SK-N-SH (cell line): Measurements from ENCODE around the gene MYO10. TPM values are rescaled to one million over a fixed set of nuclear protein-coding genes. Genes with fewer than 3 reads are reported as not detected.

Experiments
- CTCF ChIA-PET: fragments of 300-600, 350-600 bp; formaldehyde crosslinking; extraction: SDS; loops from one replicate; lab custom pipeline; 2021; lab: Yijun Ruan, JAX
- POLR2A ChIA-PET: fragments of 350-600 bp; sonication (Branson Sonifier 250); formaldehyde crosslinking; extraction: SDS; loops from one replicate; lab custom pipeline; 2020; ENCODE audit warnings: antibody characterized with exemption, inconsistent platforms; lab: Yijun Ruan, JAX
- DNase-seq: peaks from one replicate; pipeline ENCODE4 v3.0.0; 2012
- H2AFZ ChIP-seq: fragments of 200-600 bp; sonication (generic); 2 replicates; pipeline ENCODE4 v1.8.1; 2016; ENCODE audit warnings: antibody characterized with exemption, mild to moderate bottlenecking, low read depth
- H3F3A ChIP-seq: fragments of 200-600 bp; sonication (generic); replicated peaks from 2 replicates; pipeline ENCODE3; 2016; ENCODE audit warnings: antibody characterized with exemption, mild to moderate bottlenecking; ENCODE audit not compliant: insufficient read depth
- H3K27ac ChIP-seq, 2 experiments: fragments of 200-500 bp in 1 of 2; fragments of 200-600 bp in 1 of 2; sonication (Bioruptor generic) in 1 of 2; sonication (generic), shearing (Covaris generic) in 1 of 2; 2 replicates each; pipeline versions ENCODE4 v1.5.1 to v1.6.1; 2014 to 2016; ENCODE audit warnings: low read depth in 2 of 2, inconsistent platforms in 1 of 2, low read length in 1 of 2, mild to moderate bottlenecking in 1 of 2, mixed read lengths in 1 of 2
- H3K27me3 ChIP-seq: fragments of 200-600 bp; sonication (generic), shearing (Covaris generic); 2 replicates; pipeline ENCODE4 v1.6.1; 2016; ENCODE audit warnings: mixed run types; ENCODE audit not compliant: insufficient read depth
- H3K36me3 ChIP-seq, 2 experiments: fragments of 200-500 bp in 1 of 2; fragments of 200-600 bp in 1 of 2; sonication (Bioruptor generic) in 1 of 2; sonication (generic) in 1 of 2; replicated peaks in 1 of 2; 2 replicates each; pipeline versions ENCODE3 to v1.5.1; 2014 to 2016; ENCODE audit warnings: low read length in 1 of 2, mild to moderate bottlenecking in 1 of 2; ENCODE audit not compliant: insufficient read depth in 2 of 2, control insufficient read depth in 1 of 2
- H3K4me1 ChIP-seq, 2 experiments: fragments of 200-500 bp in 1 of 2; fragments of 200-600 bp in 1 of 2; sonication (Bioruptor generic) in 1 of 2; sonication (generic), shearing (Covaris generic) in 1 of 2; 2 replicates each; pipeline versions ENCODE4 v1.5.1 to v1.6.1; 2014 to 2016; ENCODE audit warnings: low read depth in 1 of 2, low read length in 1 of 2, mixed run types in 1 of 2; ENCODE audit not compliant: insufficient read depth in 2 of 2, control insufficient read depth in 1 of 2
- H3K4me2 ChIP-seq: fragments of 200-600 bp; sonication (generic), shearing (Covaris generic); 2 replicates; pipeline ENCODE4 v1.6.1; 2017; ENCODE audit warnings: mixed run types
- H3K4me3 ChIP-seq, 2 experiments: fragments of 200-500 bp in 1 of 2; fragments of 200-600 bp in 1 of 2; sonication (Bioruptor generic) in 1 of 2; sonication (generic), shearing (Covaris generic) in 1 of 2; 2 replicates each; pipeline versions ENCODE4 v1.5.1 to v1.8.1; 2014 to 2016; ENCODE audit warnings: low read depth in 2 of 2, inconsistent platforms in 1 of 2, low read length in 1 of 2, mild to moderate bottlenecking in 1 of 2, mixed read lengths in 1 of 2, moderate library complexity in 1 of 2
- H3K79me2 ChIP-seq: fragments of 200-600 bp; sonication (generic); 2 replicates; pipeline ENCODE4 v1.8.1; 2017; ENCODE audit warnings: mild to moderate bottlenecking; ENCODE audit not compliant: insufficient read depth
- H3K9ac ChIP-seq: fragments of 200-600 bp; sonication (generic); 2 replicates; pipeline ENCODE4 v1.6.1; 2017; ENCODE audit warnings: mixed run types
- H3K9me2 ChIP-seq: fragments of 200-600 bp; sonication (generic); 2 replicates; pipeline ENCODE4 v1.6.1; 2017; ENCODE audit warnings: mixed run types
- H3K9me3 ChIP-seq: fragments of 200-600 bp; sonication (generic); 2 replicates; pipeline ENCODE4 v1.6.1; 2017; ENCODE audit warnings: mixed run types, mild to moderate bottlenecking, moderate library complexity
- H4K20me1 ChIP-seq: fragments of 200-600 bp; sonication (generic); 2 replicates; pipeline ENCODE4 v1.6.1; 2017; ENCODE audit warnings: mild to moderate bottlenecking, mixed run types; ENCODE audit not compliant: insufficient read depth
- CHD2 ChIP-seq: fragments of 150-350 bp; IDR thresholded peaks from 2 replicates; pipeline ENCODE4 v1.6.1; 2018; ENCODE audit warnings: low read length; ENCODE audit not compliant: partially characterized antibody
- ELF1 ChIP-seq: IDR thresholded peaks from 2 replicates; pipeline ENCODE4 v1.4.0; 2012
- EZH2phosphoT487 ChIP-seq: fragments of 200-600 bp; sonication (generic); IDR thresholded peaks from 2 replicates; pipeline ENCODE4 v1.6.1; 2017; ENCODE audit warnings: low read depth, mixed run types, mild to moderate bottlenecking, antibody characterized with exemption, moderate library complexity, borderline replicate concordance
- FOXJ3 ChIP-seq: sonication (generic); formaldehyde crosslinking; IDR thresholded peaks from 2 replicates; pipeline ENCODE4 v1.5.1; 2020; ENCODE audit warnings: mild to moderate bottlenecking, missing genetic modification reagents
- GABPA ChIP-seq: IDR thresholded peaks from 2 replicates; pipeline ENCODE4 v1.4.0; 2012; ENCODE audit warnings: low read depth, mild to moderate bottlenecking
- GATA2 ChIP-seq: sonication (generic); formaldehyde crosslinking; IDR thresholded peaks from 2 replicates; pipeline ENCODE4 v1.5.0; 2020; ENCODE audit warnings: mild to moderate bottlenecking, missing genetic modification reagents
- MAX ChIP-seq: IDR thresholded peaks from 2 replicates; pipeline ENCODE4 v1.4.0; 2012; ENCODE audit warnings: low read depth
- MEF2A ChIP-seq: IDR thresholded peaks from 2 replicates; pipeline ENCODE4 v1.4.0; 2012; ENCODE audit warnings: low read depth, borderline replicate concordance
- NFIC ChIP-seq: IDR thresholded peaks from 2 replicates; pipeline ENCODE4 v1.4.0; 2012; ENCODE audit warnings: borderline replicate concordance
- USF2 ChIP-seq: fragments of 150-350 bp; IDR thresholded peaks from 2 replicates; pipeline ENCODE4 v1.6.1; 2017; ENCODE audit warnings: antibody characterized with exemption, low read length, low read depth, borderline replicate concordance
- YY1 ChIP-seq: IDR thresholded peaks from 2 replicates; pipeline ENCODE4 v1.4.0; 2012; ENCODE audit warnings: low read depth, mild to moderate bottlenecking
- WGBS: methylation state at CpG from one replicate; pipeline ENCODE4 v1.1.6; 2017; ENCODE audit warnings: low lambda C conversion rate; 5-methylcytosine and 5-hydroxymethylcytosine counted together
- polyA plus RNA-seq, 3 experiments: library from polyadenylated mRNA; depleted of rRNA; stranded (reverse); fragments of >200 nt; gene quantifications; 2 replicates each; pipeline ENCODE4 v1.2.3, GENCODE V29; 2012
- TF ChIP-seq, protein P1 (sequence below): IDR thresholded peaks from 2 replicates; pipeline ENCODE4 v1.4.0; 2012; ENCODE audit warnings: low read depth, borderline replicate concordance
- TF ChIP-seq, protein P2 (sequence below): IDR thresholded peaks from 2 replicates; pipeline ENCODE4 v1.6.1; 2012; ENCODE audit warnings: mild to moderate bottlenecking, low read depth, low read length, moderate library complexity
- TF ChIP-seq, protein P3 (sequence below): IDR thresholded peaks from 2 replicates; pipeline ENCODE4; 2012

Gene MYO10
- polyA plus RNA-seq, 1 of the 3 experiments (the other 2 are of a cell fraction), result 8.1 TPM

DNA sequence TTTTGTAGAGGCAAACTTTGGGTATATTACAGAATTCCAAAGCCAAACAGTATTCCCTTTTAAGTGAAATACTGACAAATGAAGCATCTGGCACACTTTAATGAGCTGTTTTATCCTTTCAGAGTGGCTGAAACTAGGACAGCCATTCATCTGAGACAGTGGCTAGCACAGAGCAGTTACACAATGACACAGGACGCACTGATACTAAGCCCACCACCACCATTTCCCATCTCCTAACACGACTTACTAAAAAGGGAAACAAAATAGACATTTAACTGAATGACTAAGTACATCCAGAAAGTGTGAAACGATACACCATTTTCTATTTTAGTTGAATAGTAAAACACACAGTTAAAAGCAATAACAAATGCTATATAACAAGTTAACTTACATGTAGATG is 198.9 kb downstream of the MYO10 start (continued):
- TF ChIP-seq NFIC (no peak), MAX (no peak), FOXJ3 (CRISPR knock-in tag) (no peak)
- TF ChIP-seq, all 33 proteins: peak for 0

DNA sequence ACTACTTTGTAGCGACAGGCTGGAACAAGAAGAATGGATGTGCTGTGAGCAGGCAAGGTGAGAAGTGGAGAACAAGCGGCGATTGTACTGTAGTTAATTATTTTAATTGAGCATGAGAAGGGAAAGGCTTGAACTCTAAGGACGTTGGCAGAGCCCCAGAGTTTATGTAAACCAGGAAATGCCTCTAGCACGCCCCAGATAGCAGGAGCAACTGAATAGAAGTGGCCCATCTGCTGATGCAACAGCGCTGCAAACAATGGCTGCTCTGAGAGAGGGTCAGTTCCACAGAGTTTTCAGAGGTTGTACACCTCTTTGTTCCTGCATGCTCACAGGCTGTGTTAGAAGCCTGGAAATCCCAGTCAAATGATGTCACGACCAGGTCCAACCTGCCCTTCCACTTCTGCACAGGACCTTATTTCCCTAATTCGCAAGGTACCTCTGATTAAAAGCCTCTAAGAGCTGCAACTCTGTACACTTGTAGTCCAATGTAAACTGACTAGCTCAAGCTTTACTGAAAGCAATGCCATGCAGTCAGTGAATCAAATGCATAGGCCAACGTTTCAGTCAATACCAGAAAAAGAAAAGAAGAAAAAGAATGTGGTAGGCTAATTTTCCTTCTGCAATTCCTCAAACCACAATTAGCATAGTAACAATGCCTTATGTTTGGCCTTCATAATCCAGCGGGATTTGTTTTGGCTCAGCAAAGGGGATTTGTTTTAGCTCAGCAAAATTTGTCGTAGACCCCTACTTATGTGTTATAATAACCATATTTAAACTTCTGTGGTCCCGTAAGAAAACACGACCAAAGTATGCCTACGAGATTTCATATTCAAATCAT is 199.7 kb downstream of the MYO10 start:
- Histone ChIP-seq H3K36me3 (peaks cover 0 to 37% of the 10 kb centered on the region in 2 experiments), H3K27ac (peak overlapping the region in 1 of 2 experiments; percentile 31; a peak in 1 of 4 replicates), H2AFZ (no peak overlapping the region), H3K4me2 (no peak overlapping the region), H4K20me1 (peaks cover 7% of the 10 kb centered on the region; the same call in 1 of the 2 replicates), H3F3A (peaks cover 14% of the 10 kb centered on the region), H3K79me2 (peaks cover 93% of the 10 kb centered on the region), H3K9me2 (no peaks in the 10 kb centered on the region), H3K4me1 (peaks cover 12 to 21% of the 10 kb centered on the region in 2 experiments; a peak in 3 of 4 replicates), H3K9ac (no peak overlapping the region; the same call in 1 of the 2 replicates), H3K27me3 (no peaks in the 10 kb centered on the region), H3K4me3 (no peak overlapping the region), H3K9me3 (no peaks in the 10 kb centered on the region)
- POLR2A ChIA-PET, result no interaction called here
- WGBS, result 91% methylated on average over 14 of the region's 14 CpGs
- DNase-seq, result no peak
- TF ChIP-seq, protein P1, sequence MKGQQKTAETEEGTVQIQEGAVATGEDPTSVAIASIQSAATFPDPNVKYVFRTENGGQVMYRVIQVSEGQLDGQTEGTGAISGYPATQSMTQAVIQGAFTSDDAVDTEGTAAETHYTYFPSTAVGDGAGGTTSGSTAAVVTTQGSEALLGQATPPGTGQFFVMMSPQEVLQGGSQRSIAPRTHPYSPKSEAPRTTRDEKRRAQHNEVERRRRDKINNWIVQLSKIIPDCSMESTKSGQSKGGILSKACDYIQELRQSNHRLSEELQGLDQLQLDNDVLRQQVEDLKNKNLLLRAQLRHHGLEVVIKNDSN, result no peak
- no peak for TF ChIP-seq EZH2phosphoT487
- CTCF ChIA-PET, result interaction anchor here (1.6 kb wide), 1 partner anchor 454 kb away, joined by 6 read pairs; no protein-coding TSS in a partner anchor

- H3K4me3 ChIP-seq, result no peak overlapping the region
- peaks cover 0 to 35% of the 10 kb centered on the region in 2 experiments for H3K36me3 ChIP-seq
- H3F3A ChIP-seq, result peaks cover 11% of the 10 kb centered on the region
- H2AFZ ChIP-seq, result no peak overlapping the region
- peaks cover 3 to 17% of the 10 kb centered on the region in 2 experiments; a peak in 2 of 4 replicates for H3K4me1 ChIP-seq
- no peaks in the 10 kb centered on the region for H3K27me3 ChIP-seq
- H3K9me2 ChIP-seq, result no peaks in the 10 kb centered on the region
- 96% methylated on average over 15 of the region's 15 CpGs for WGBS
- peaks cover 93% of the 10 kb centered on the region for H3K79me2 ChIP-seq
- ChIA-PET POLR2A (no interaction called here), CTCF (interaction anchor here (0.9 kb wide), 1 partner anchor 455 kb away, joined by 4 read pairs; no protein-coding TSS in a partner anchor)
- peak overlapping the region in 1 of 2 experiments; percentile 31; a peak in 1 of 4 replicates for H3K27ac ChIP-seq
- no peak overlapping the region; the same call in 1 of the 2 replicates for H3K9ac ChIP-seq
- no peaks in the 10 kb centered on the region for H3K9me3 ChIP-seq
- DNase-seq, result no peak
- no peak overlapping the region for H3K4me2 ChIP-seq
- peaks cover 7% of the 10 kb centered on the region; the same call in 1 of the 2 replicates for H4K20me1 ChIP-seq
- TF ChIP-seq ELF1 (no peak), GATA2 (CRISPR knock-in tag) (no peak), YY1 (no peak), CHD2 (no peak), GABPA (no peak), MEF2A (no peak), USF2 (no peak), FOXJ3 (CRISPR knock-in tag) (no peak)
- TF ChIP-seq, protein P2, sequence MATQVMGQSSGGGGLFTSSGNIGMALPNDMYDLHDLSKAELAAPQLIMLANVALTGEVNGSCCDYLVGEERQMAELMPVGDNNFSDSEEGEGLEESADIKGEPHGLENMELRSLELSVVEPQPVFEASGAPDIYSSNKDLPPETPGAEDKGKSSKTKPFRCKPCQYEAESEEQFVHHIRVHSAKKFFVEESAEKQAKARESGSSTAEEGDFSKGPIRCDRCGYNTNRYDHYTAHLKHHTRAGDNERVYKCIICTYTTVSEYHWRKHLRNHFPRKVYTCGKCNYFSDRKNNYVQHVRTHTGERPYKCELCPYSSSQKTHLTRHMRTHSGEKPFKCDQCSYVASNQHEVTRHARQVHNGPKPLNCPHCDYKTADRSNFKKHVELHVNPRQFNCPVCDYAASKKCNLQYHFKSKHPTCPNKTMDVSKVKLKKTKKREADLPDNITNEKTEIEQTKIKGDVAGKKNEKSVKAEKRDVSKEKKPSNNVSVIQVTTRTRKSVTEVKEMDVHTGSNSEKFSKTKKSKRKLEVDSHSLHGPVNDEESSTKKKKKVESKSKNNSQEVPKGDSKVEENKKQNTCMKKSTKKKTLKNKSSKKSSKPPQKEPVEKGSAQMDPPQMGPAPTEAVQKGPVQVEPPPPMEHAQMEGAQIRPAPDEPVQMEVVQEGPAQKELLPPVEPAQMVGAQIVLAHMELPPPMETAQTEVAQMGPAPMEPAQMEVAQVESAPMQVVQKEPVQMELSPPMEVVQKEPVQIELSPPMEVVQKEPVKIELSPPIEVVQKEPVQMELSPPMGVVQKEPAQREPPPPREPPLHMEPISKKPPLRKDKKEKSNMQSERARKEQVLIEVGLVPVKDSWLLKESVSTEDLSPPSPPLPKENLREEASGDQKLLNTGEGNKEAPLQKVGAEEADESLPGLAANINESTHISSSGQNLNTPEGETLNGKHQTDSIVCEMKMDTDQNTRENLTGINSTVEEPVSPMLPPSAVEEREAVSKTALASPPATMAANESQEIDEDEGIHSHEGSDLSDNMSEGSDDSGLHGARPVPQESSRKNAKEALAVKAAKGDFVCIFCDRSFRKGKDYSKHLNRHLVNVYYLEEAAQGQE, result no peak
- TF ChIP-seq, protein P3, sequence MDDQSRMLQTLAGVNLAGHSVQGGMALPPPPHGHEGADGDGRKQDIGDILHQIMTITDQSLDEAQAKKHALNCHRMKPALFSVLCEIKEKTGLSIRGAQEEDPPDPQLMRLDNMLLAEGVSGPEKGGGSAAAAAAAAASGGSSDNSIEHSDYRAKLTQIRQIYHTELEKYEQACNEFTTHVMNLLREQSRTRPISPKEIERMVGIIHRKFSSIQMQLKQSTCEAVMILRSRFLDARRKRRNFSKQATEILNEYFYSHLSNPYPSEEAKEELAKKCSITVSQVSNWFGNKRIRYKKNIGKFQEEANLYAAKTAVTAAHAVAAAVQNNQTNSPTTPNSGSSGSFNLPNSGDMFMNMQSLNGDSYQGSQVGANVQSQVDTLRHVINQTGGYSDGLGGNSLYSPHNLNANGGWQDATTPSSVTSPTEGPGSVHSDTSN, result no peak
Measured at GRCh38 chr5:16735101-16736060, 200.7 kb downstream of the MYO10 start.
